OCI-LY7 (cell line): ENCODE data around the gene ZC3H14.

Experiments used
- CTCF ChIP-seq: fragments of 200-600 bp; sonication (generic); conservative IDR thresholded peaks from 2 replicates; pipeline ENCODE4 v1.5.1; 2014; ENCODE audit warnings: mild to moderate bottlenecking, antibody characterized with exemption, low read length, moderate library complexity, mixed read lengths
- EZH2phosphoT487 ChIP-seq: fragments of 200-600 bp; sonication (generic); IDR thresholded peaks from 2 replicates; pipeline ENCODE4 v1.6.1; 2018; ENCODE audit warnings: low read depth, borderline replicate concordance, mild to moderate bottlenecking, mixed run types, antibody characterized with exemption, low read length, moderate library complexity, mixed read lengths

GRCh38 chr14:88550078-88550477 lies 12.8 kb upstream of the ZC3H14 start:
- TF ChIP-seq CTCF (no peak), EZH2phosphoT487 (no peak)
